Transverse colon (tissue), 4 donors: ENCODE measurements around the gene NCF4.

Source experiments
- POLR2AphosphoS5 ChIP-seq, 3 donors: sonication (generic); formaldehyde crosslinking; IDR thresholded peaks; one replicate each; pipeline ENCODE4 v1.6.1; 2016; ENCODE audit warnings: antibody characterized with exemption in 3 of 3
- TF ChIP-seq, protein P1 (sequence below), 5 experiments: fragments of 200-600 bp in 3 of 5; fragments of 450-650 bp in 2 of 5; sonication (generic) in 3 of 5; IDR thresholded peaks; 1 replicate in 2 of 5; 2 replicates in 3 of 5; pipeline ENCODE4 v1.5.1; 2016 to 2017; ENCODE audit warnings: antibody characterized with exemption in 5 of 5, inconsistent platforms in 3 of 5, mild to moderate bottlenecking in 2 of 5, moderate library complexity in 1 of 5

DNA sequence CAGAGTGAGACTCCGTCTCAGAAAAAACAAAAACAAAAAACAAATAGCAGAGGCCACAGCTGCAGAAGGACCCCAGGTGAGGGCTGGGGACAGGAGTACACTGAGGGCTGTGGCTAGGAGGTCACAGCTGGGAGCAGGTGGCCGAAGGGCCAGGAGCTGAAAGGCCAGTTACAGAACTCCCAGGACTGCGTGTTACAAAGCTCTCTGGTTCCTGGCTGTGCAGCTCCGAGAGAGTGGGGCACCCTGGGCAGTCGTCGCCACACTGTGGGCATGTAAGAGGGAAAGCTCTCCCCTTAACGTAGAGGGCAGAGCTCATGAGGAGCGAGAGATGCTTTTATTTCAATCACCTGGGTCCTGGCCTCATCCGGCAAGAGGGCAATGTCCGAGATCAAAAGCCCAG, 10.1 kb upstream of the NCF4 start:
- TF ChIP-seq, protein P1, sequence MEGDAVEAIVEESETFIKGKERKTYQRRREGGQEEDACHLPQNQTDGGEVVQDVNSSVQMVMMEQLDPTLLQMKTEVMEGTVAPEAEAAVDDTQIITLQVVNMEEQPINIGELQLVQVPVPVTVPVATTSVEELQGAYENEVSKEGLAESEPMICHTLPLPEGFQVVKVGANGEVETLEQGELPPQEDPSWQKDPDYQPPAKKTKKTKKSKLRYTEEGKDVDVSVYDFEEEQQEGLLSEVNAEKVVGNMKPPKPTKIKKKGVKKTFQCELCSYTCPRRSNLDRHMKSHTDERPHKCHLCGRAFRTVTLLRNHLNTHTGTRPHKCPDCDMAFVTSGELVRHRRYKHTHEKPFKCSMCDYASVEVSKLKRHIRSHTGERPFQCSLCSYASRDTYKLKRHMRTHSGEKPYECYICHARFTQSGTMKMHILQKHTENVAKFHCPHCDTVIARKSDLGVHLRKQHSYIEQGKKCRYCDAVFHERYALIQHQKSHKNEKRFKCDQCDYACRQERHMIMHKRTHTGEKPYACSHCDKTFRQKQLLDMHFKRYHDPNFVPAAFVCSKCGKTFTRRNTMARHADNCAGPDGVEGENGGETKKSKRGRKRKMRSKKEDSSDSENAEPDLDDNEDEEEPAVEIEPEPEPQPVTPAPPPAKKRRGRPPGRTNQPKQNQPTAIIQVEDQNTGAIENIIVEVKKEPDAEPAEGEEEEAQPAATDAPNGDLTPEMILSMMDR (IDR thresholded peaks at IDR 0.05): no peak
- TF ChIP-seq POLR2AphosphoS5 (IDR thresholded peaks at IDR 0.05): no peak
